ENCODE measurements around the gene THPO.

The THPO gene

DNA sequence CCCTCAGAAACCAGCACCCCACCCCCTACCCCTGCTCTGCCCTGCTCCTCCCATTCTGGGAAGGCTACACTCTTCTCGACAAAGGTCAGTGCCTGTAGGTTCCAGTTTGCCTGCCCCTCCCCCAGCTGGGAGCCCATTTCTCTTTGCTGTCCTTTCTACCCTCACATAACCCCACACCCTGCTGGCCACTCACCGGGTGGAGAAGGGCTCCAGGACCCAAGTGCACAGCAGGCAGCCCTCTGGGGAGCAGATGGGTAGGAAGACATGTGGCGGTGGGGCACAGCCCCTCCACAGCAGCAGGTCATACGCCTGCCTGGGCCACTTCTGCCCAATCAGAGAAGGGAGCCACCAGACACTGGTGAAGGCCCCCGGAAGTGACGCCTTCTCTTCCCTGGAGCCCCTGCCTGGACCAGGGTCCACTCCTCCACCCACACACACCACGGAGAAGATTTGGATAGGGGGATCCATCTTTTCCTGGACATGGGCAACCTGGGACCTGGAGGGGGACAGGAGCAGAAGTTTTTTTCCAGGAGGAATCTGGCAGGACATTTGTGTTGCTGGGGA is at the start of gene THPO:
Gene THPO, minus strand, starts transcription at position 326 of the 564 bp plus-strand sequence. CDS start 1,948 bp downstream, outside the sequence.
- no peak within 1 kb of the TSS for H3K27ac ChIP-seq
- TF ChIP-seq, protein P1, sequence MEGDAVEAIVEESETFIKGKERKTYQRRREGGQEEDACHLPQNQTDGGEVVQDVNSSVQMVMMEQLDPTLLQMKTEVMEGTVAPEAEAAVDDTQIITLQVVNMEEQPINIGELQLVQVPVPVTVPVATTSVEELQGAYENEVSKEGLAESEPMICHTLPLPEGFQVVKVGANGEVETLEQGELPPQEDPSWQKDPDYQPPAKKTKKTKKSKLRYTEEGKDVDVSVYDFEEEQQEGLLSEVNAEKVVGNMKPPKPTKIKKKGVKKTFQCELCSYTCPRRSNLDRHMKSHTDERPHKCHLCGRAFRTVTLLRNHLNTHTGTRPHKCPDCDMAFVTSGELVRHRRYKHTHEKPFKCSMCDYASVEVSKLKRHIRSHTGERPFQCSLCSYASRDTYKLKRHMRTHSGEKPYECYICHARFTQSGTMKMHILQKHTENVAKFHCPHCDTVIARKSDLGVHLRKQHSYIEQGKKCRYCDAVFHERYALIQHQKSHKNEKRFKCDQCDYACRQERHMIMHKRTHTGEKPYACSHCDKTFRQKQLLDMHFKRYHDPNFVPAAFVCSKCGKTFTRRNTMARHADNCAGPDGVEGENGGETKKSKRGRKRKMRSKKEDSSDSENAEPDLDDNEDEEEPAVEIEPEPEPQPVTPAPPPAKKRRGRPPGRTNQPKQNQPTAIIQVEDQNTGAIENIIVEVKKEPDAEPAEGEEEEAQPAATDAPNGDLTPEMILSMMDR (conservative IDR thresholded peaks at IDR 0.05): no peak
- TF ChIP-seq ZFX (IDR thresholded peaks at IDR 0.05): no peak

DNA sequence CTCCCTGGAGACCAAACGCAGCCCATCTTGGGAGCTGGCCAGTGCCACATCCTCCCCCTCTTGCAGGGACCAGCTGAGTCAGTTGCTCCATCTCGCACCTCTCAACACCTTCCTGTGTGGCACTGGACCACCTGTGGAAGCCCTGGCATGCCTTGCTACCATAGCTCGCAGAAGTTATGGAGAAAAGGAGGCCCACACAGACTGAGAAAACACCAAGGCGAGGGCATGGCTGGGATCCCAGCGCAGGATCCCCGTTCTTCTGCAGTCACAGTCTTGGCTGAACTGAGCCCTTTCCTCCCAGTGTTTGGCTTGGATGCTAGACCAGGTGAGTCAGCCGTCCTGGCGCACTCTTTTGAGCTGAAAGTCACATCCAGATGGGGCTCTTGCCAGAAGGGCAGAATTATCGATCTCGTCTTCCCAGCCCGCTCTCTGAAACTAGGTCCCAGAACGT is 48.7 kb upstream of the THPO start:
- TF ChIP-seq ZFX (IDR thresholded peaks at IDR 0.05): no peak
- TF ChIP-seq, protein P1 (conservative IDR thresholded peaks at IDR 0.05): no peak
- no peak overlapping the region for H3K27ac ChIP-seq

DNA sequence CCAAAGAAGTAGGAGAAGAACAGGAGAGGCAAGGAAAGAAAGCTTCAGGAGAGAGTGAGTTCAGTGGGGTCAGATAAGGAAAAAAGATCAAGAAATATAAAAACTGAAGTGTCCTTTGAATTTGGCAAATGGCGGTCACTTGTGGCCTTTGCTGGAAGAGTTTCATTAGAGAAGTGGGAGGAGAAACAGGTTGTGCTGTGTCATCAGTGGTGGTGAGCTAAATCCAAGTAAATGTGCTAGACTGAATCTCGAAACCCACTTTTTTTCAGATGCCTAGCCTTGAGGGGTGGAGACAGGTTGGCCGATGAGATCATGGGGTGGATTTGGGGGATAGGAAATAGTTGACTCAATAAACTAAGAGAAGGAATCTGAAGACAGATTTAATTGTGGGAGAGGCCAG is 45.6 kb upstream of the THPO start:
- TF ChIP-seq ZFX (IDR thresholded peaks at IDR 0.05): no peak
- TF ChIP-seq, protein P1 (conservative IDR thresholded peaks at IDR 0.05): no peak
- no peak overlapping the region for H3K27ac ChIP-seq

DNA sequence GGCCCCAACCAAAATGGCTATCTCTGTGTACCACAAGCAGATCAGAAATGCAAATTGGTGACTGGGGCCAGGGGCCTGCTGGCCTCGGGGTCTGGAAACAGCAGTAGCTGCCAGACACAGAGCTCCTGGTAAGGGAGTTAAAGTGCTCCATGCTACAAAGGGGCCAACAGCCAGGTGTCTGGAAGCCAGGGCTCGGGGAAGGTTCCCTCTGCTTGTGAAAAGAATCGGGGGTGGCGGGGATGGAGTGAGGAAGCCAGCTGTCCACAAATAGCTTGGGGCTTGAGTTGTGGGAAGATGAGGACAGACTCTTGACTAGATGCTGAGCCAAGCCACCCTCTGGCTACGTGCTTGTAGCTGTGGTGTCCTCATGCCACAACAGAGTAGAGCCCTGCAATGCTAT is 41.2 kb upstream of the THPO start:
- H3K27ac ChIP-seq: no peak overlapping the region
- no peak for TF ChIP-seq ZFX (IDR thresholded peaks at IDR 0.05)
- TF ChIP-seq, protein P1 (conservative IDR thresholded peaks at IDR 0.05): no peak

DNA sequence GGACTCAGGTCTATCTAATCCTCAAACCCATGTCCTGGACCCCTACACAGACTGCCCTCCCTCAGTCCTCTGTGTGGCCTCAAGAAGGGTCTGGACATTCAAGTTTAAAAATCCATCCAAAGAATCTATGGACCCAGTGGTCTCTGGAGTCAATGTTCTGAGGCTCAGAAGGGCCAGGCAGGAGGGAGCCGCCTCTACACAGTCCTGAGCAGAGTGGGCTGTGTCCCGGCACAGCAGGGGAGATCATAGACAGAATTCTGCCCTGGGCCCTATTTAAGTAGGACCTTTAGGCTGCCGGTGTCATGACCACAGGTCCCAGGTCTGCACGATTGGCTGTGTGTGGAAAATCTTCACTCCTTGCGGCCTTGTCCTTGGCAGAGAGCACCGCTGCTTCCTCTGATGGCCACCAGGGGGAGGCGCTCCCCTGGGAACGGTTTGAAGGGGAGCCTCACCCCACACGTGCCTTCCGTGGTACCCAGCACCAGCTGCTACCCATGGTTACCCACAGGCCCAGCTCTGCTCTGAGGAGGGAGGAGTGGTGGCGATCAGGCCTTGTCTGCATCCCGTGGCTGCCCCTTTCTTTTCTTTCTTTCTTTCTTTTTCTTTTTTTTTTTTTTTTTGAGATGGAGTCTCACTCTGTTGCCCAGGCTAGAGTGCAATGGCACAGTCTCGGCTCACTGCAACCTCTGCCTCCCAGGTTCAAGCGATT is 39.8 kb upstream of the THPO start:
- TF ChIP-seq ZFX (IDR thresholded peaks at IDR 0.05): no peak
- TF ChIP-seq, protein P1 (conservative IDR thresholded peaks at IDR 0.05): peak; percentile 98
- no peak overlapping the region for H3K27ac ChIP-seq

DNA sequence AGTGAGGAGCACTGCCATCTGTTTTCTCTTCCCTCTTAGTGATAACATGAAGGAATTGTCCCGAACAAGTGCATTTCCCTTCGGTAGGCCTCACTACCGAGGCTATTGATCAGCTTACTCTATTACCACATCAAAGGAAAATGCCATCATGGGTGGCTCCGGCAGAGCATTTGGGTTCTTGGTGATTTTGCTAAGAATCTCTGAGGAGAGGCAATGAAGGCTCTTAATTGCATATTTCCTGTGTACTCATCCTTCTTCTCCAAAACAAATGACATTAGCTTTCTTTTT is 37.1 kb upstream of the THPO start:
- no peak overlapping the region for H3K27ac ChIP-seq
- TF ChIP-seq ZFX (IDR thresholded peaks at IDR 0.05): no peak

DNA sequence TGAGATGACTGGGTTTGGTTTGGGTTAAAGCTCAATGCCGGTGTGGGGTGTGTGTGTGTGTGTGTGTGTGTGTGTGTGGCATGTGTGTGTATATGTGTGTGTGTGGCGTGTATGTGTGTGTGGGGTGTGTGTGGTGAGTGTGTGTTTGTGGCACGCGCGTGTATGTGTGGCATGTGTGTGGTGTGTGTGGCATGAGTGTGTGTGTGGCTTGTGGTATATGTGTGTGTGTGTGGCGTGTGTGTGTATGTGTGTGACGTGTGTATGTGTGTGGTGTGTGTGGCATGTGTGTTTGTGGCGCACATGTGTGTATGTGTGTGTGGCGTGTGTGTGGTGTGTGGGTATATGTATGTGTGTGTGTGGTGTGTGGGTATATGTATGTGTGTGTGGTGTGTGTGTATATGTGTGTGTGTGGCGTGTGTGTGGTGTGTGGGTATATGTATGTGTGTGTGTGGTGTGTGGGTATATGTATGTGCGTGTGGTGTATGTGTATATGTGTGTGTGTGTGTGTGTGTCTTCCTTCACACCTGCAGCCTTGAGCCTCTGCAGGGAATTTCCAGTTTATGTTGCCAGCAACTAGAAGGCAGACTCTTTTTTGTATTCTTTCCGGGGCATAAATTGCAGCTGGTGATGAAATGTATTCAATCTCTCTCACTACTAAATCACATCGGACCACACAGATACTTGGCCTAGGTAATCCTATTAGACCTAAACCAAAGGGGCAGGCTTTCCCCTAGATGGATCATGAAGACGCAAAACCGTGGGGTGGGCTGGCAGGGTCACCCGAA is 36.6 kb upstream of the THPO start:
- TF ChIP-seq ZFX (IDR thresholded peaks at IDR 0.05): no peak
- TF ChIP-seq, protein P1 (conservative IDR thresholded peaks at IDR 0.05): no peak
- H3K27ac ChIP-seq: no peak overlapping the region
